Keratinocyte (primary cell): Measurements from ENCODE around the gene BEAN1.

Experiments
- EZH2 ChIP-seq: IDR thresholded peaks from one replicate; pipeline ENCODE4 v1.6.1; 2012; ENCODE audit warnings: inconsistent platforms, mild to moderate bottlenecking, low read length, moderate library complexity
- TF ChIP-seq, protein P1 (sequence below), 3 experiments: IDR thresholded peaks in 1 of 3; conservative IDR thresholded peaks in 1 of 3; optimal IDR thresholded peaks in 1 of 3; 2 replicates in 2 of 3; 3 replicates in 1 of 3; pipeline versions ENCODE3 to v1.5.1; 2011; ENCODE audit warnings: low read length in 3 of 3, mild to moderate bottlenecking in 3 of 3, moderate library complexity in 2 of 3, control low read depth in 1 of 3, inconsistent platforms in 1 of 3; ENCODE audit not compliant: insufficient read depth in 2 of 3; ENCODE audit errors: extremely low read depth in 1 of 3

- TF ChIP-seq, protein P1, sequence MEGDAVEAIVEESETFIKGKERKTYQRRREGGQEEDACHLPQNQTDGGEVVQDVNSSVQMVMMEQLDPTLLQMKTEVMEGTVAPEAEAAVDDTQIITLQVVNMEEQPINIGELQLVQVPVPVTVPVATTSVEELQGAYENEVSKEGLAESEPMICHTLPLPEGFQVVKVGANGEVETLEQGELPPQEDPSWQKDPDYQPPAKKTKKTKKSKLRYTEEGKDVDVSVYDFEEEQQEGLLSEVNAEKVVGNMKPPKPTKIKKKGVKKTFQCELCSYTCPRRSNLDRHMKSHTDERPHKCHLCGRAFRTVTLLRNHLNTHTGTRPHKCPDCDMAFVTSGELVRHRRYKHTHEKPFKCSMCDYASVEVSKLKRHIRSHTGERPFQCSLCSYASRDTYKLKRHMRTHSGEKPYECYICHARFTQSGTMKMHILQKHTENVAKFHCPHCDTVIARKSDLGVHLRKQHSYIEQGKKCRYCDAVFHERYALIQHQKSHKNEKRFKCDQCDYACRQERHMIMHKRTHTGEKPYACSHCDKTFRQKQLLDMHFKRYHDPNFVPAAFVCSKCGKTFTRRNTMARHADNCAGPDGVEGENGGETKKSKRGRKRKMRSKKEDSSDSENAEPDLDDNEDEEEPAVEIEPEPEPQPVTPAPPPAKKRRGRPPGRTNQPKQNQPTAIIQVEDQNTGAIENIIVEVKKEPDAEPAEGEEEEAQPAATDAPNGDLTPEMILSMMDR (optimal IDR thresholded peaks at IDR 0.05 in 1 of 3, IDR thresholded peaks at IDR 0.05 in 1 of 3, conservative IDR thresholded peaks at IDR 0.05 in 1 of 3; ENCODE audit: extremely low read depth in 1 of 3, insufficient read depth in 2 of 3, low read length in 3 of 3), result peak; percentile 98 to 99 (median 99)
- TF ChIP-seq EZH2, result no peak
Measured at GRCh38 chr16:66483689-66484452, 56.8 kb downstream of the BEAN1 start.
